Sigmoid colon (tissue), 7 donors: ENCODE data around the gene DTNA. TPM values are rescaled to one million over a fixed set of nuclear protein-coding genes. Genes with fewer than 3 reads are reported as not detected.

ENCODE experiments used
- DNase-seq: peaks from one replicate; pipeline ENCODE4 v3.0.0-alpha.2; 2019
- H3K27ac ChIP-seq, 4 donors: fragments of 200-600 bp; sonication (generic); one replicate each; pipeline ENCODE4 v1.5.1; 2016 to 2019; ENCODE audit warnings: mild to moderate bottlenecking in 1 of 4
- H3K27me3 ChIP-seq, 3 donors: fragments of 200-600 bp; sonication (generic); one replicate each; pipeline ENCODE4 v1.5.1; 2019; ENCODE audit warnings: mild to moderate bottlenecking in 1 of 3
- H3K36me3 ChIP-seq, 4 donors: fragments of 200-600 bp; sonication (generic); one replicate each; pipeline ENCODE4 v1.5.1; 2016 to 2019
- H3K4me1 ChIP-seq, 4 donors: fragments of 200-600 bp; sonication (generic); one replicate each; pipeline ENCODE4 v1.5.1; 2017 to 2019
- H3K4me3 ChIP-seq, 4 donors: fragments of 200-600 bp; sonication (generic); one replicate each; pipeline ENCODE4 v1.5.1; 2017 to 2019; ENCODE audit warnings: mild to moderate bottlenecking in 2 of 4, moderate library complexity in 1 of 4
- H3K9me3 ChIP-seq, 4 donors: fragments of 200-600 bp in 3 of 4; sonication (generic) in 3 of 4; one replicate each; pipeline versions ENCODE4 v1.5.1 to v1.6.1; 2013 to 2019
- EP300 ChIP-seq, 4 donors: sonication (generic); formaldehyde crosslinking; IDR thresholded peaks; one replicate each; pipeline ENCODE4 v1.6.1; 2017; ENCODE audit warnings: antibody characterized with exemption in 4 of 4
- POLR2A ChIP-seq, 2 donors: fragments of 450-650 bp; IDR thresholded peaks; one replicate each; pipeline ENCODE4 v1.6.1; 2016; ENCODE audit warnings: antibody characterized with exemption in 2 of 2, mild to moderate bottlenecking in 2 of 2, moderate library complexity in 2 of 2
- POLR2AphosphoS5 ChIP-seq, 4 donors: sonication (generic); formaldehyde crosslinking; IDR thresholded peaks; one replicate each; pipeline ENCODE4 v1.6.1; 2017; ENCODE audit warnings: antibody characterized with exemption in 4 of 4
- WGBS, 2 donors: extraction: QIAGEN DNeasy Blood & Tissue Kit; methylation state at CpG; one replicate each; pipeline ENCODE4 v1.1.7; 2013; 5-methylcytosine and 5-hydroxymethylcytosine counted together
- intact Hi-C: fragments of 100-400 bp; cut with DNase I; formaldehyde crosslinking; loops from one replicate; pipeline ENCODE4 v1.15.1; 2023
- polyA plus RNA-seq, 3 donors: library from polyadenylated mRNA; stranded (reverse); fragments of 200-250 nt; gene quantifications; one replicate each; pipeline ENCODE4 v1.2.3, GENCODE V29; 2013
- total RNA-seq, 4 donors: library from RNA; depleted of rRNA; stranded (reverse); fragments of >200 nt; gene quantifications; one replicate each; pipeline ENCODE4 v1.1.0, GENCODE V29; 2016
- TF ChIP-seq, protein P1 (sequence below), 4 experiments: fragments of 450-650 bp in 3 of 4; fragments of 200-600 bp in 1 of 4; IDR thresholded peaks; one replicate each; pipeline ENCODE4 v1.5.1; 2016 to 2019; ENCODE audit warnings: antibody characterized with exemption in 4 of 4, mild to moderate bottlenecking in 3 of 4, moderate library complexity in 2 of 4
- donor health status: healthy with polysubstance abuse.
- donor health status: Bipolar disorder and iron deficiency.
- donor health status: healthy.

DTNA gene
- total and polyA plus RNA-seq, 7 donors: 1.4 to 140 (median 71.9) TPM

DNA sequence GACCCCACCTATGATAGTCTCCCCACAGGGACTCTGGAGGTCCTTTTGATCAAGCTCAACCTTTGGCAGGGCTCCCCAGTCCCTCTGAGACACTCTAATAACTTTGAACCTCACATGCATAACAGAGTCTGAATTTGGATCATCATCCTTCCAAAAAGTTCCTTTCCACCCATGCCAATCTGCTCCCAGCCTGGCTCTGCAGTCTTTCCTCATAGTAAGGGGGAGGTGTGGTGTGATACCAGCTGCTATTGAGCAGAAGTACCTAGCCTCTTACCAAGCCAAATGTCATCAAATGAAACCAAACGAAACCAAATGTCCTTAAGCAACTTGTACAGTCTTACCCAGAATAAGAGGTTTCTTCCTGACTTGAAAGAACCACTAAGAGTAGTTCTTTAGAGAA lies 36.5 kb downstream of the DTNA start:
- intact Hi-C loops: loop anchor here (1.0 kb wide), 1 partner anchor 11 kb away; no protein-coding TSS in a partner anchor

GRCh38 chr18:34749721-34750120 lies 39.6 kb downstream of the DTNA start:
- peak overlapping the region in 3 of 4 donors; percentile 17 to 53 (median 52) for H3K27ac ChIP-seq
- H3K36me3 ChIP-seq: no peaks in the 10 kb centered on the region
- H3K27me3 ChIP-seq: no peaks in the 10 kb centered on the region
- intact Hi-C loops: no loop called here
- TF ChIP-seq POLR2AphosphoS5 (IDR thresholded peaks at IDR 0.05) (no peak), EP300 (IDR thresholded peaks at IDR 0.05) (no peak)
- no peak overlapping the region for H3K4me3 ChIP-seq
- no peak for DNase-seq
- peaks cover 0 to 34% (median 23%) of the 10 kb centered on the region in 4 donors for H3K4me1 ChIP-seq
- H3K9me3 ChIP-seq: no peaks in the 10 kb centered on the region

More for the DNA sequence above, 36.5 kb downstream of the DTNA start:
- Histone ChIP-seq H3K4me3 (no peak overlapping the region), H3K4me1 (peaks cover 0 to 54% (median 41%) of the 10 kb centered on the region in 4 donors), H3K9me3 (no peaks in the 10 kb centered on the region), H3K27me3 (no peaks in the 10 kb centered on the region), H3K27ac (peak overlapping the region in 2 of 4 donors; percentile 15 to 25), H3K36me3 (no peaks in the 10 kb centered on the region)
- 76 to 84% methylated on average over 1 of the region's 1 CpG for WGBS, 2 donors
- TF ChIP-seq EP300 (IDR thresholded peaks at IDR 0.05) (no peak), POLR2AphosphoS5 (IDR thresholded peaks at IDR 0.05) (no peak), POLR2A (IDR thresholded peaks at IDR 0.05) (no peak)
- TF ChIP-seq, protein P1, sequence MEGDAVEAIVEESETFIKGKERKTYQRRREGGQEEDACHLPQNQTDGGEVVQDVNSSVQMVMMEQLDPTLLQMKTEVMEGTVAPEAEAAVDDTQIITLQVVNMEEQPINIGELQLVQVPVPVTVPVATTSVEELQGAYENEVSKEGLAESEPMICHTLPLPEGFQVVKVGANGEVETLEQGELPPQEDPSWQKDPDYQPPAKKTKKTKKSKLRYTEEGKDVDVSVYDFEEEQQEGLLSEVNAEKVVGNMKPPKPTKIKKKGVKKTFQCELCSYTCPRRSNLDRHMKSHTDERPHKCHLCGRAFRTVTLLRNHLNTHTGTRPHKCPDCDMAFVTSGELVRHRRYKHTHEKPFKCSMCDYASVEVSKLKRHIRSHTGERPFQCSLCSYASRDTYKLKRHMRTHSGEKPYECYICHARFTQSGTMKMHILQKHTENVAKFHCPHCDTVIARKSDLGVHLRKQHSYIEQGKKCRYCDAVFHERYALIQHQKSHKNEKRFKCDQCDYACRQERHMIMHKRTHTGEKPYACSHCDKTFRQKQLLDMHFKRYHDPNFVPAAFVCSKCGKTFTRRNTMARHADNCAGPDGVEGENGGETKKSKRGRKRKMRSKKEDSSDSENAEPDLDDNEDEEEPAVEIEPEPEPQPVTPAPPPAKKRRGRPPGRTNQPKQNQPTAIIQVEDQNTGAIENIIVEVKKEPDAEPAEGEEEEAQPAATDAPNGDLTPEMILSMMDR (IDR thresholded peaks at IDR 0.05): no peak
- DNase-seq: no peak

DNA sequence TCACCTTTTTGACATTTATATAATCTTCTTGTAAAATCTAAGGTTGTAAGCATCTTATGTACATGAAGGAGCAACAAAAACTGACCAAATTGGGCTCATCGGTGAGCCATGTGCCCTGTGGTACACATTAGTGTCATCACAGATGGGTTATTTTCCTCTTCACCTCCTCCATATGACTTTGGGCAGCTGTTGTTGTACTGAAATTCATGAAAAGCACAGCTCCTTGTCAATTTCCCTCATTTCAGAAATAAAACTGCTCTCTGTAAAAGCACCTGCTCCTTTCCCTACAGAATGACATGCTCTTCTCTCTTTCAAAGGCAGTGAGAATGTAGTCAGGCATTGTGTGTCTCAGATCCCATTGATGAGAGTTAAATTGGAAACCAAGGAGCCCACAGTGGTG lies 42.0 kb downstream of the DTNA start:
- intact Hi-C loops: no loop called here

DNA sequence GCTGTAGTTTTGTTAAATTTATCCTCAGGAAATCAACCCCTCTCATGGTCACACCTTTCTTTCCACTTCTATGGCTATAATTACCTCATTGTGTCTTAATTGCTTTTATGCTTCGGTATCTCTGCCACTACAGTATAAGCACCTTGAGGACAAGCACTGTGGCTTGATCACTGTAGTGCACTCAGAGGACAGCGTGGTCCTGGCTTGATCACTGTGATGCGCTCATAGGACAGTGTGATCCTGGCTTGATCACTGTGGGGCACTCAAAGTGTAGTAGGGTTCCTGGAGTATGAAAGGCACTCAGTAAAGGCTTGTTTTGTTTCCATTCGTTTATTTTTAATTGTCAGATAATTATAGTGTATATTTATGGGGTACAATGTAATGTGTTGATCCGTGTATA lies 44.2 kb downstream of the DTNA start:
- Histone ChIP-seq H3K4me1 (peaks cover 0 to 19% (median 13%) of the 10 kb centered on the region in 4 donors), H3K36me3 (no peaks in the 10 kb centered on the region), H3K27ac (no peak overlapping the region), H3K4me3 (no peak overlapping the region), H3K27me3 (no peaks in the 10 kb centered on the region), H3K9me3 (no peaks in the 10 kb centered on the region)
- no peak for TF ChIP-seq POLR2AphosphoS5 (IDR thresholded peaks at IDR 0.05)
- TF ChIP-seq POLR2A (IDR thresholded peaks at IDR 0.05): no peak
- TF ChIP-seq, protein P1 (IDR thresholded peaks at IDR 0.05): no peak
- no peak for DNase-seq
- intact Hi-C loops: no loop called here
- 78 to 86% methylated on average over 5 of the region's 5 CpGs for WGBS, 2 donors

More for the DNA sequence above, 42.0 kb downstream of the DTNA start:
- no peak overlapping the region for H3K4me3 ChIP-seq
- WGBS, 2 donors: 85 to 88% methylated on average over 1 of the region's 1 CpG
- H3K9me3 ChIP-seq: no peaks in the 10 kb centered on the region
- no peak for DNase-seq
- TF ChIP-seq, protein P1 (IDR thresholded peaks at IDR 0.05): no peak
- TF ChIP-seq EP300 (IDR thresholded peaks at IDR 0.05): no peak
- TF ChIP-seq POLR2AphosphoS5 (IDR thresholded peaks at IDR 0.05): no peak
- no peak for TF ChIP-seq POLR2A (IDR thresholded peaks at IDR 0.05)
- H3K27me3 ChIP-seq: no peaks in the 10 kb centered on the region
- H3K36me3 ChIP-seq: no peaks in the 10 kb centered on the region
- no peak overlapping the region for H3K27ac ChIP-seq
- H3K4me1 ChIP-seq: peaks cover 0 to 37% (median 18%) of the 10 kb centered on the region in 4 donors

DNA sequence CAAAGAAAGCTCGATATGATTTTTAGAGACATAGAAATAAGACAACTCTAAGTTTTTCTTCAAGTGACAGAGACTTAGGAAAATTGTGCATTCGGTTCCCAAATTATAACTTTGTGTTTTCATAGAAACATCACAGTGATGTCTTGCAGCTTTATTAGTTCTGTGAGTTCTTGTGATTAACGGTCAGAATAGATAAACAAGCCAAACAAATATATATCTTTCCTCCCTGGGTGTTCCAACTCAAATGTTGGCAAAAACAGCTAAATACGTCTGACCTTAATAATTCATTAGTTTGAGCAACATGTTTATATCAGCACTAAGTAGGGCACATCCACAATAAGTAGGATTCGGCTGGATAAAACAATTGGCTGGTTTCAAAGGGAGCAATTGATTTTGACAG lies 47.6 kb downstream of the DTNA start:
- no peak overlapping the region for H3K4me3 ChIP-seq
- intact Hi-C loops: loop anchor here (1.0 kb wide), 1 partner anchor 11 kb away; no protein-coding TSS in a partner anchor

More for the DNA sequence above, 47.6 kb downstream of the DTNA start:
- TF ChIP-seq POLR2A (IDR thresholded peaks at IDR 0.05) (no peak), EP300 (IDR thresholded peaks at IDR 0.05) (no peak), POLR2AphosphoS5 (IDR thresholded peaks at IDR 0.05) (no peak)
- TF ChIP-seq, protein P1 (IDR thresholded peaks at IDR 0.05): no peak
- Histone ChIP-seq H3K36me3 (no peaks in the 10 kb centered on the region), H3K9me3 (no peaks in the 10 kb centered on the region), H3K27ac (no peak overlapping the region), H3K27me3 (no peaks in the 10 kb centered on the region), H3K4me1 (peaks cover 0 to 14% (median 3%) of the 10 kb centered on the region in 4 donors)
- no peak for DNase-seq
- WGBS, 2 donors: 72 to 84% methylated on average over 5 of the region's 5 CpGs
